Cardiac fibroblast (primary cell): ENCODE results near the gene EGF.

Experiments
- DNase-seq, 2 donors: peaks; one replicate each; pipeline versions ENCODE4 v3.0.0 to v3.0.0-alpha.2; 2010; ENCODE audit warnings: low read depth in 2 of 2
- H3K4me3 ChIP-seq, 2 donors: replicated peaks in 1 of 2; 1 replicate in 1 of 2; 2 replicates in 1 of 2; pipeline ENCODE4 v1.5.1; 2011; ENCODE audit warnings: low read depth in 2 of 2, low read length in 2 of 2, mild to moderate bottlenecking in 2 of 2, moderate library complexity in 1 of 2
- CTCF ChIP-seq: IDR thresholded peaks from one replicate; pipeline ENCODE4 v1.5.1; 2011; ENCODE audit warnings: low read depth, mild to moderate bottlenecking, low read length, inconsistent platforms

The EGF gene

GRCh38 chr4:110007217-110007616 lies 94.5 kb downstream of the EGF start:
- H3K4me3 ChIP-seq = no peak overlapping the region
- DNase-seq = no peak
- TF ChIP-seq CTCF = no peak

GRCh38 chr4:110008540-110008939 lies 95.9 kb downstream of the EGF start:
- DNase-seq = no peak
- no peak for TF ChIP-seq CTCF
- H3K4me3 ChIP-seq = no peak overlapping the region

- TF ChIP-seq CTCF = no peak
- no peak for DNase-seq
- no peak overlapping the region for H3K4me3 ChIP-seq
These were observed 96.9 kb downstream of the EGF start for GRCh38 chr4:110009550-110009949.

- TF ChIP-seq CTCF = no peak
- no peak for DNase-seq
- no peak overlapping the region for H3K4me3 ChIP-seq
These were observed 98.1 kb downstream of the EGF start for GRCh38 chr4:110010797-110011196.

GRCh38 chr4:110012917-110013316 lies 100.2 kb downstream of the EGF start:
- no peak for TF ChIP-seq CTCF
- DNase-seq = no peak
- H3K4me3 ChIP-seq = no peak overlapping the region

GRCh38 chr4:110014233-110014632 lies 101.5 kb downstream of the EGF start:
- DNase-seq = no peak
- TF ChIP-seq CTCF = no peak
- no peak overlapping the region for H3K4me3 ChIP-seq

- H3K4me3 ChIP-seq = no peak overlapping the region
- TF ChIP-seq CTCF = no peak
- DNase-seq = no peak
These were observed 106.5 kb downstream of the EGF start for GRCh38 chr4:110019153-110019552.
